NB4 (cell line): ENCODE measurements around the gene FAM78B.

ENCODE experiments used
- DNase-seq: peaks from one replicate; pipeline ENCODE4 v3.0.0; 2010; ENCODE audit warnings: low read depth
- H3K4me3 ChIP-seq: one replicate; pipeline ENCODE4 v1.5.1; 2011; ENCODE audit warnings: mild to moderate bottlenecking, low read depth, low read length, moderate library complexity
- CTCF ChIP-seq: IDR thresholded peaks from one replicate; pipeline ENCODE4 v1.5.1; 2012; ENCODE audit warnings: low read depth, low read length
- MAX ChIP-seq: IDR thresholded peaks from 2 replicates; pipeline ENCODE4 v1.6.1; 2011; ENCODE audit warnings: low read depth, low read length
- MYC ChIP-seq: IDR thresholded peaks from 2 replicates; pipeline ENCODE4 v1.6.1; 2011; ENCODE audit warnings: low read depth, low read length
- POLR2A ChIP-seq: IDR thresholded peaks from 2 replicates; pipeline ENCODE4 v1.6.1; 2011; ENCODE audit warnings: mild to moderate bottlenecking; ENCODE audit not compliant: insufficient read length; ENCODE audit errors: extremely low read depth

Gene FAM78B

GRCh38 chr1:166164646-166164994 is 2.2 kb downstream of the FAM78B start:
- no peak overlapping the region for H3K4me3 ChIP-seq

GRCh38 chr1:166159656-166160055 is 7.1 kb downstream of the FAM78B start:
- DNase-seq, result no peak
- TF ChIP-seq MYC (no peak), MAX (no peak), POLR2A (no peak), CTCF (no peak)
- H3K4me3 ChIP-seq, result no peak overlapping the region

More at GRCh38 chr1:166164646-166164994, 2.2 kb downstream of the FAM78B start:
- no peak for TF ChIP-seq CTCF
- TF ChIP-seq MYC, result no peak
- TF ChIP-seq POLR2A, result no peak
- TF ChIP-seq MAX, result no peak
- no peak for DNase-seq

GRCh38 chr1:166156674-166157073 is 10.1 kb downstream of the FAM78B start:
- DNase-seq, result no peak
- H3K4me3 ChIP-seq, result no peak overlapping the region
- no peak for TF ChIP-seq MAX
- TF ChIP-seq POLR2A, result no peak
- no peak for TF ChIP-seq CTCF
- TF ChIP-seq MYC, result no peak

- DNase-seq, result no peak
- TF ChIP-seq MYC (no peak), CTCF (no peak), MAX (no peak), POLR2A (no peak)
- no peak overlapping the region for H3K4me3 ChIP-seq
Observed at GRCh38 chr1:166155108-166155507, 11.7 kb downstream of the FAM78B start.

GRCh38 chr1:166153525-166154314 is 13.1 kb downstream of the FAM78B start:
- H3K4me3 ChIP-seq, result no peak overlapping the region
- DNase-seq, result no peak
- TF ChIP-seq CTCF, result no peak
- no peak for TF ChIP-seq MAX
- TF ChIP-seq MYC, result no peak
- no peak for TF ChIP-seq POLR2A
